WTC11 (cell line): ENCODE measurements around the gene PCSK7. TPM values are rescaled to one million over a fixed set of nuclear protein-coding genes. Genes with fewer than 3 reads are reported as not detected.

ENCODE experiments used
- ATAC-seq: fragments of 200-7000 bp; cut with Tn5 transposase; 2 replicates; pipeline ENCODE4 v1.10.0; 2021; ENCODE audit warnings: mild to moderate bottlenecking, moderate library complexity
- CTCF ChIA-PET: fragments of 300-600 bp; sonication (Branson Sonifier 250); formaldehyde crosslinking; loops from one replicate; lab custom pipeline; 2021; ENCODE audit warnings: antibody characterized with exemption; lab: Charles Lee
- POLR2A ChIA-PET: fragments of 350-600 bp; sonication (Branson Sonifier 250); formaldehyde crosslinking; loops from one replicate; lab custom pipeline; 2021; ENCODE audit warnings: antibody characterized with exemption; lab: Charles Lee
- DNase-seq: peaks from one replicate; pipeline ENCODE4 v3.0.0; 2021; ENCODE audit warnings: low spot score
- H3K27ac Mint-ChIP-seq: 2 replicates; pipeline ENCODE4 v1.8.0; 2021; ENCODE audit warnings: mixed read lengths
- H3K27me3 Mint-ChIP-seq: 2 replicates; pipeline ENCODE4 v1.8.0; 2021; ENCODE audit warnings: low read depth, mild to moderate bottlenecking, moderate library complexity, mixed read lengths
- H3K36me3 Mint-ChIP-seq: 2 replicates; pipeline ENCODE4 v1.8.0; 2021; ENCODE audit warnings: mixed read lengths
- H3K4me1 Mint-ChIP-seq: 2 replicates; pipeline ENCODE4 v1.8.0; 2022; ENCODE audit warnings: mixed read lengths
- H3K4me3 Mint-ChIP-seq: 2 replicates; pipeline ENCODE4 v1.8.0; 2021; ENCODE audit warnings: mild to moderate bottlenecking, moderate library complexity, mixed read lengths
- H3K9me3 Mint-ChIP-seq: 2 replicates; pipeline ENCODE4 v1.8.0; 2021; ENCODE audit warnings: mixed read lengths
- CREB1 ChIP-seq: sonication (generic); formaldehyde crosslinking; IDR thresholded peaks from 2 replicates; pipeline ENCODE4 v1.8.0; 2023; ENCODE audit warnings: mild to moderate bottlenecking, missing genetic modification reagents
- ELF4 ChIP-seq: sonication (generic); formaldehyde crosslinking; IDR thresholded peaks from 2 replicates; pipeline ENCODE4 v1.8.1; 2022; ENCODE audit warnings: low read depth, mild to moderate bottlenecking, moderate library complexity, missing genetic modification reagents
- FOXK1 ChIP-seq: sonication (generic); formaldehyde crosslinking; IDR thresholded peaks from 2 replicates; pipeline ENCODE4 v1.8.0; 2022; ENCODE audit warnings: mild to moderate bottlenecking, moderate library complexity, missing genetic modification reagents
- FOXP4 ChIP-seq: sonication (generic); formaldehyde crosslinking; IDR thresholded peaks from 2 replicates; pipeline ENCODE4 v1.8.0; 2022; ENCODE audit warnings: mild to moderate bottlenecking, missing genetic modification reagents
- GTF2I ChIP-seq: fragments of 250-450 bp; sonication (Bioruptor Pico); conservative IDR thresholded peaks from 2 replicates; pipeline ENCODE4 v1.4.0; 2021; ENCODE audit warnings: mild to moderate bottlenecking
- HMGA2 ChIP-seq: fragments of 250-450 bp; sonication (Bioruptor Pico); IDR thresholded peaks from 2 replicates; pipeline ENCODE4 v1.4.0; 2021; ENCODE audit warnings: mild to moderate bottlenecking, moderate library complexity
- IRF2 ChIP-seq: sonication (generic); formaldehyde crosslinking; IDR thresholded peaks from 2 replicates; pipeline ENCODE4 v1.8.0; 2022; ENCODE audit warnings: low read depth, missing genetic modification reagents, borderline replicate concordance
- MYBL2 ChIP-seq: sonication (generic); formaldehyde crosslinking; IDR thresholded peaks from 2 replicates; pipeline ENCODE4 v1.8.1; 2023; ENCODE audit warnings: mild to moderate bottlenecking, moderate library complexity, missing genetic modification reagents
- NFE2L1 ChIP-seq: sonication (generic); formaldehyde crosslinking; IDR thresholded peaks from 2 replicates; pipeline ENCODE4 v1.8.1; 2023; ENCODE audit warnings: missing genetic modification reagents
- NFYB ChIP-seq: sonication (generic); formaldehyde crosslinking; conservative IDR thresholded peaks from 2 replicates; pipeline ENCODE4 v1.8.0; 2022; ENCODE audit warnings: low read depth, missing genetic modification reagents
- SMAD4 ChIP-seq: sonication (generic); formaldehyde crosslinking; IDR thresholded peaks from 2 replicates; pipeline ENCODE4 v1.8.0; 2022; ENCODE audit warnings: mild to moderate bottlenecking, missing genetic modification reagents
- SP1 ChIP-seq: sonication (generic); formaldehyde crosslinking; conservative IDR thresholded peaks from 2 replicates; pipeline ENCODE4 v1.8.1; 2022; ENCODE audit warnings: missing genetic modification reagents
- TP53 ChIP-seq: sonication (generic); formaldehyde crosslinking; IDR thresholded peaks from 2 replicates; pipeline ENCODE4 v1.8.1; 2023; ENCODE audit warnings: mild to moderate bottlenecking, missing genetic modification reagents
- ZBTB43 ChIP-seq: sonication (generic); formaldehyde crosslinking; IDR thresholded peaks from 2 replicates; pipeline ENCODE4 v1.8.1; 2023; ENCODE audit warnings: mild to moderate bottlenecking, missing genetic modification reagents
- ZNF121 ChIP-seq: sonication (generic); formaldehyde crosslinking; IDR thresholded peaks from 2 replicates; pipeline ENCODE4 v1.8.0; 2023; ENCODE audit warnings: missing genetic modification reagents
- ZNF138 ChIP-seq: sonication (generic); formaldehyde crosslinking; conservative IDR thresholded peaks from 2 replicates; pipeline ENCODE4 v1.8.1; 2022; ENCODE audit warnings: mild to moderate bottlenecking, moderate library complexity, missing genetic modification reagents
- ZNF219 ChIP-seq: sonication (generic); formaldehyde crosslinking; IDR thresholded peaks from 2 replicates; pipeline ENCODE4 v1.8.0; 2023; ENCODE audit warnings: missing genetic modification reagents, mild to moderate bottlenecking, borderline replicate concordance
- ZNF396 ChIP-seq: fragments of 250-450 bp; sonication (Bioruptor Pico); IDR thresholded peaks from 2 replicates; pipeline ENCODE4 v1.8.0; 2021; ENCODE audit warnings: mild to moderate bottlenecking, moderate library complexity, borderline replicate concordance
- ZNF416 ChIP-seq: fragments of 250-450 bp; sonication (Bioruptor Pico); IDR thresholded peaks from 2 replicates; pipeline ENCODE4 v1.9.0; 2021; ENCODE audit warnings: mild to moderate bottlenecking, inconsistent platforms
- total RNA-seq: library from RNA; stranded (reverse); gene quantifications from 3 replicates; pipeline ENCODE4 v1.2.3, GENCODE V29; 2021
- TF ChIP-seq, protein P1 (sequence below): sonication (generic); formaldehyde crosslinking; IDR thresholded peaks from 2 replicates; pipeline ENCODE4 v1.8.1; 2022; ENCODE audit warnings: mild to moderate bottlenecking, moderate library complexity, missing genetic modification reagents
- TF ChIP-seq, protein P2 (sequence below): sonication (generic); formaldehyde crosslinking; IDR thresholded peaks from 2 replicates; pipeline ENCODE4 v1.8.1; 2022; ENCODE audit warnings: low read depth, missing genetic modification reagents, borderline replicate concordance
- TF ChIP-seq, protein P3 (sequence below): sonication (generic); formaldehyde crosslinking; IDR thresholded peaks from 2 replicates; pipeline ENCODE4 v1.8.0; 2023; ENCODE audit warnings: missing genetic modification reagents
- TF ChIP-seq, protein P4 (sequence below): sonication (generic); formaldehyde crosslinking; conservative IDR thresholded peaks from 2 replicates; pipeline ENCODE4 v1.8.1; 2023; ENCODE audit warnings: mild to moderate bottlenecking, low read depth, missing genetic modification reagents, moderate library complexity

Gene PCSK7
- total RNA-seq, 1 experiment from 2014 or later: 48.9 TPM

- TF ChIP-seq ZBTB43 (CRISPR knock-in tag): no peak
- TF ChIP-seq, all 79 proteins: peak for 0
Measured at GRCh38 chr11:117222991-117223740, 8.7 kb downstream of the PCSK7 start (continued).

GRCh38 chr11:117221775-117222517 lies 9.9 kb downstream of the PCSK7 start:
- POLR2A ChIA-PET: no interaction called here
- H3K9me3 Mint-ChIP-seq: no peaks in the 10 kb centered on the region
- H3K27me3 Mint-ChIP-seq: no peaks in the 10 kb centered on the region
- peaks cover 3% of the 10 kb centered on the region; the same call in 1 of the 2 replicates for H3K4me1 Mint-ChIP-seq
- no peak for TF ChIP-seq ZNF121
- TF ChIP-seq GTF2I: no peak
- TF ChIP-seq IRF2: no peak
- no peak for TF ChIP-seq CREB1
- TF ChIP-seq NFYB (CRISPR knock-in tag): no peak
- TF ChIP-seq, protein P1, sequence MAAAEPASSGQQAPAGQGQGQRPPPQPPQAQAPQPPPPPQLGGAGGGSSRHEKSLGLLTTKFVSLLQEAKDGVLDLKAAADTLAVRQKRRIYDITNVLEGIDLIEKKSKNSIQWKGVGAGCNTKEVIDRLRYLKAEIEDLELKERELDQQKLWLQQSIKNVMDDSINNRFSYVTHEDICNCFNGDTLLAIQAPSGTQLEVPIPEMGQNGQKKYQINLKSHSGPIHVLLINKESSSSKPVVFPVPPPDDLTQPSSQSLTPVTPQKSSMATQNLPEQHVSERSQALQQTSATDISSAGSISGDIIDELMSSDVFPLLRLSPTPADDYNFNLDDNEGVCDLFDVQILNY (CRISPR knock-in tag): no peak
- TF ChIP-seq ELF4: no peak
- TF ChIP-seq, protein P2, sequence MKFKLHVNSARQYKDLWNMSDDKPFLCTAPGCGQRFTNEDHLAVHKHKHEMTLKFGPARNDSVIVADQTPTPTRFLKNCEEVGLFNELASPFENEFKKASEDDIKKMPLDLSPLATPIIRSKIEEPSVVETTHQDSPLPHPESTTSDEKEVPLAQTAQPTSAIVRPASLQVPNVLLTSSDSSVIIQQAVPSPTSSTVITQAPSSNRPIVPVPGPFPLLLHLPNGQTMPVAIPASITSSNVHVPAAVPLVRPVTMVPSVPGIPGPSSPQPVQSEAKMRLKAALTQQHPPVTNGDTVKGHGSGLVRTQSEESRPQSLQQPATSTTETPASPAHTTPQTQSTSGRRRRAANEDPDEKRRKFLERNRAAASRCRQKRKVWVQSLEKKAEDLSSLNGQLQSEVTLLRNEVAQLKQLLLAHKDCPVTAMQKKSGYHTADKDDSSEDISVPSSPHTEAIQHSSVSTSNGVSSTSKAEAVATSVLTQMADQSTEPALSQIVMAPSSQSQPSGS (CRISPR knock-in tag): no peak
- no peak for TF ChIP-seq TP53 (CRISPR knock-in tag)
- TF ChIP-seq MYBL2 (CRISPR knock-in tag): no peak
- TF ChIP-seq ZNF416 (CRISPR knock-in tag): no peak
- no peak for TF ChIP-seq SMAD4
- no peak for TF ChIP-seq HMGA2 (CRISPR knock-in tag)
- no peak for TF ChIP-seq ZNF138 (CRISPR knock-in tag)
- TF ChIP-seq, all 79 proteins: peak for 0
- CTCF ChIA-PET: interaction anchor here (0.6 to 3.5 kb wide), 9 partner anchors 10 to 101 kb away, joined by 3 to 37 read pairs (median 4); partner anchors contain the start of genes PCSK7, RNF214, SIDT2 and TAGLN
- DNase-seq (no peak), ATAC-seq (peak; percentile 43; the same call in 1 of the 2 replicates)
- Mint-ChIP-seq H3K36me3 (peaks cover 14% of the 10 kb centered on the region; the same call in 1 of the 2 replicates), H3K27ac (peak overlapping the region; percentile 51; the same call in 1 of the 2 replicates), H3K4me3 (no peak overlapping the region)

- Mint-ChIP-seq H3K9me3 (no peaks in the 10 kb centered on the region), H3K4me3 (no peak overlapping the region), H3K36me3 (peaks cover 11% of the 10 kb centered on the region; the same call in 1 of the 2 replicates), H3K27me3 (no peaks in the 10 kb centered on the region), H3K27ac (no peak overlapping the region), H3K4me1 (peaks cover 3% of the 10 kb centered on the region; the same call in 1 of the 2 replicates)
- ChIA-PET POLR2A (no interaction called here), CTCF (interaction anchor here (0.9 to 3.5 kb wide), 7 partner anchors 11 to 82 kb away, joined by 3 to 37 read pairs (median 4); partner anchors contain the start of genes PCSK7, RNF214, SIDT2 and TAGLN)
- DNase-seq (no peak), ATAC-seq (no peak)
- TF ChIP-seq SP1: no peak
- TF ChIP-seq, protein P3, sequence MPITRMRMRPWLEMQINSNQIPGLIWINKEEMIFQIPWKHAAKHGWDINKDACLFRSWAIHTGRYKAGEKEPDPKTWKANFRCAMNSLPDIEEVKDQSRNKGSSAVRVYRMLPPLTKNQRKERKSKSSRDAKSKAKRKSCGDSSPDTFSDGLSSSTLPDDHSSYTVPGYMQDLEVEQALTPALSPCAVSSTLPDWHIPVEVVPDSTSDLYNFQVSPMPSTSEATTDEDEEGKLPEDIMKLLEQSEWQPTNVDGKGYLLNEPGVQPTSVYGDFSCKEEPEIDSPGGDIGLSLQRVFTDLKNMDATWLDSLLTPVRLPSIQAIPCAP (CRISPR knock-in tag): no peak
- TF ChIP-seq FOXK1 (CRISPR knock-in tag): no peak
- TF ChIP-seq FOXP4 (CRISPR knock-in tag): no peak
- no peak for TF ChIP-seq NFE2L1
- no peak for TF ChIP-seq ZNF396 (CRISPR knock-in tag)
- no peak for TF ChIP-seq ZNF219 (CRISPR knock-in tag)
- TF ChIP-seq, protein P4, sequence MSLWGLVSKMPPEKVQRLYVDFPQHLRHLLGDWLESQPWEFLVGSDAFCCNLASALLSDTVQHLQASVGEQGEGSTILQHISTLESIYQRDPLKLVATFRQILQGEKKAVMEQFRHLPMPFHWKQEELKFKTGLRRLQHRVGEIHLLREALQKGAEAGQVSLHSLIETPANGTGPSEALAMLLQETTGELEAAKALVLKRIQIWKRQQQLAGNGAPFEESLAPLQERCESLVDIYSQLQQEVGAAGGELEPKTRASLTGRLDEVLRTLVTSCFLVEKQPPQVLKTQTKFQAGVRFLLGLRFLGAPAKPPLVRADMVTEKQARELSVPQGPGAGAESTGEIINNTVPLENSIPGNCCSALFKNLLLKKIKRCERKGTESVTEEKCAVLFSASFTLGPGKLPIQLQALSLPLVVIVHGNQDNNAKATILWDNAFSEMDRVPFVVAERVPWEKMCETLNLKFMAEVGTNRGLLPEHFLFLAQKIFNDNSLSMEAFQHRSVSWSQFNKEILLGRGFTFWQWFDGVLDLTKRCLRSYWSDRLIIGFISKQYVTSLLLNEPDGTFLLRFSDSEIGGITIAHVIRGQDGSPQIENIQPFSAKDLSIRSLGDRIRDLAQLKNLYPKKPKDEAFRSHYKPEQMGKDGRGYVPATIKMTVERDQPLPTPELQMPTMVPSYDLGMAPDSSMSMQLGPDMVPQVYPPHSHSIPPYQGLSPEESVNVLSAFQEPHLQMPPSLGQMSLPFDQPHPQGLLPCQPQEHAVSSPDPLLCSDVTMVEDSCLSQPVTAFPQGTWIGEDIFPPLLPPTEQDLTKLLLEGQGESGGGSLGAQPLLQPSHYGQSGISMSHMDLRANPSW: no peak
Measured at GRCh38 chr11:117220999-117221774, 10.7 kb downstream of the PCSK7 start.
